ENCODE measurements around the gene CACNA1H. TPM values are rescaled to one million over a fixed set of nuclear protein-coding genes. Genes with fewer than 3 reads are reported as not detected.

Gene CACNA1H
- total and polyA plus RNA-seq, 2 of the 8 experiments (the other 6 are each of a cell fraction or from before 2014, with no cell fraction given) = 14.0 to 28.7 TPM

DNA sequence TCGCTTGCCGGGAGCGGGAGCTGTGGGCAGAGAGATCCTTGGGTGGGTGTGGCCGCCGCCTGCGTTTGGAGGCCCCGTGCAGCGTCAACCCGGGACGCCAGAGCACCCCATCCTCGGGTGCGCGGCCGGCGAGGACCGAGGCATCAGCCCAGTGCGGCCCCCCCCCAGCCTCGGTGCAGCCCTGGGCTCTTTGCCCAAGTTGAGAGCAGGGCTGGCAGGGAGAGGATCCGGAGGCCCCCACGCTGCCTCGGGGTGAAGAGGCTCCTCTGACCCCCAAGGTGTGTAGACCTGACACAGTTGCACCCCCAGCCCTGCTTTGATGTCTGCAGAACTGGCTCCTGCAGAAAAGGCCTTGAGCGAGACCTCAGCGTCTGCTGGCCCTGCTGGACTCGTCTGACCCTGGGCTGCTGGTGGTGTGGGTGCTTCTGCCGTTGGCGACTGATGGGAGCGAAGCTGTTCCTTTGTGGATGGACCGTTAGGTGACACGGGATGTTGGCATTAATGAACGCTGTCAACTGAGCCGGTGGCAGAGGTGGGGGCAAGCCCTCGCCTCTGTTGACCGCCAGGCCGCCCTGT is 8.0 kb downstream of the CACNA1H start (continued):
- TF ChIP-seq JUND (IDR thresholded peaks at IDR 0.05; ENCODE audit: low read length) = no peak
- TF ChIP-seq SAP30 (IDR thresholded peaks at IDR 0.05; ENCODE audit: insufficient read depth, insufficient replicate concordance, low read length) = no peak
- no peak for TF ChIP-seq TAF7 (optimal IDR thresholded peaks at IDR 0.05; ENCODE audit: borderline replicate concordance, low read depth, low read length)
- TF ChIP-seq, protein P1, sequence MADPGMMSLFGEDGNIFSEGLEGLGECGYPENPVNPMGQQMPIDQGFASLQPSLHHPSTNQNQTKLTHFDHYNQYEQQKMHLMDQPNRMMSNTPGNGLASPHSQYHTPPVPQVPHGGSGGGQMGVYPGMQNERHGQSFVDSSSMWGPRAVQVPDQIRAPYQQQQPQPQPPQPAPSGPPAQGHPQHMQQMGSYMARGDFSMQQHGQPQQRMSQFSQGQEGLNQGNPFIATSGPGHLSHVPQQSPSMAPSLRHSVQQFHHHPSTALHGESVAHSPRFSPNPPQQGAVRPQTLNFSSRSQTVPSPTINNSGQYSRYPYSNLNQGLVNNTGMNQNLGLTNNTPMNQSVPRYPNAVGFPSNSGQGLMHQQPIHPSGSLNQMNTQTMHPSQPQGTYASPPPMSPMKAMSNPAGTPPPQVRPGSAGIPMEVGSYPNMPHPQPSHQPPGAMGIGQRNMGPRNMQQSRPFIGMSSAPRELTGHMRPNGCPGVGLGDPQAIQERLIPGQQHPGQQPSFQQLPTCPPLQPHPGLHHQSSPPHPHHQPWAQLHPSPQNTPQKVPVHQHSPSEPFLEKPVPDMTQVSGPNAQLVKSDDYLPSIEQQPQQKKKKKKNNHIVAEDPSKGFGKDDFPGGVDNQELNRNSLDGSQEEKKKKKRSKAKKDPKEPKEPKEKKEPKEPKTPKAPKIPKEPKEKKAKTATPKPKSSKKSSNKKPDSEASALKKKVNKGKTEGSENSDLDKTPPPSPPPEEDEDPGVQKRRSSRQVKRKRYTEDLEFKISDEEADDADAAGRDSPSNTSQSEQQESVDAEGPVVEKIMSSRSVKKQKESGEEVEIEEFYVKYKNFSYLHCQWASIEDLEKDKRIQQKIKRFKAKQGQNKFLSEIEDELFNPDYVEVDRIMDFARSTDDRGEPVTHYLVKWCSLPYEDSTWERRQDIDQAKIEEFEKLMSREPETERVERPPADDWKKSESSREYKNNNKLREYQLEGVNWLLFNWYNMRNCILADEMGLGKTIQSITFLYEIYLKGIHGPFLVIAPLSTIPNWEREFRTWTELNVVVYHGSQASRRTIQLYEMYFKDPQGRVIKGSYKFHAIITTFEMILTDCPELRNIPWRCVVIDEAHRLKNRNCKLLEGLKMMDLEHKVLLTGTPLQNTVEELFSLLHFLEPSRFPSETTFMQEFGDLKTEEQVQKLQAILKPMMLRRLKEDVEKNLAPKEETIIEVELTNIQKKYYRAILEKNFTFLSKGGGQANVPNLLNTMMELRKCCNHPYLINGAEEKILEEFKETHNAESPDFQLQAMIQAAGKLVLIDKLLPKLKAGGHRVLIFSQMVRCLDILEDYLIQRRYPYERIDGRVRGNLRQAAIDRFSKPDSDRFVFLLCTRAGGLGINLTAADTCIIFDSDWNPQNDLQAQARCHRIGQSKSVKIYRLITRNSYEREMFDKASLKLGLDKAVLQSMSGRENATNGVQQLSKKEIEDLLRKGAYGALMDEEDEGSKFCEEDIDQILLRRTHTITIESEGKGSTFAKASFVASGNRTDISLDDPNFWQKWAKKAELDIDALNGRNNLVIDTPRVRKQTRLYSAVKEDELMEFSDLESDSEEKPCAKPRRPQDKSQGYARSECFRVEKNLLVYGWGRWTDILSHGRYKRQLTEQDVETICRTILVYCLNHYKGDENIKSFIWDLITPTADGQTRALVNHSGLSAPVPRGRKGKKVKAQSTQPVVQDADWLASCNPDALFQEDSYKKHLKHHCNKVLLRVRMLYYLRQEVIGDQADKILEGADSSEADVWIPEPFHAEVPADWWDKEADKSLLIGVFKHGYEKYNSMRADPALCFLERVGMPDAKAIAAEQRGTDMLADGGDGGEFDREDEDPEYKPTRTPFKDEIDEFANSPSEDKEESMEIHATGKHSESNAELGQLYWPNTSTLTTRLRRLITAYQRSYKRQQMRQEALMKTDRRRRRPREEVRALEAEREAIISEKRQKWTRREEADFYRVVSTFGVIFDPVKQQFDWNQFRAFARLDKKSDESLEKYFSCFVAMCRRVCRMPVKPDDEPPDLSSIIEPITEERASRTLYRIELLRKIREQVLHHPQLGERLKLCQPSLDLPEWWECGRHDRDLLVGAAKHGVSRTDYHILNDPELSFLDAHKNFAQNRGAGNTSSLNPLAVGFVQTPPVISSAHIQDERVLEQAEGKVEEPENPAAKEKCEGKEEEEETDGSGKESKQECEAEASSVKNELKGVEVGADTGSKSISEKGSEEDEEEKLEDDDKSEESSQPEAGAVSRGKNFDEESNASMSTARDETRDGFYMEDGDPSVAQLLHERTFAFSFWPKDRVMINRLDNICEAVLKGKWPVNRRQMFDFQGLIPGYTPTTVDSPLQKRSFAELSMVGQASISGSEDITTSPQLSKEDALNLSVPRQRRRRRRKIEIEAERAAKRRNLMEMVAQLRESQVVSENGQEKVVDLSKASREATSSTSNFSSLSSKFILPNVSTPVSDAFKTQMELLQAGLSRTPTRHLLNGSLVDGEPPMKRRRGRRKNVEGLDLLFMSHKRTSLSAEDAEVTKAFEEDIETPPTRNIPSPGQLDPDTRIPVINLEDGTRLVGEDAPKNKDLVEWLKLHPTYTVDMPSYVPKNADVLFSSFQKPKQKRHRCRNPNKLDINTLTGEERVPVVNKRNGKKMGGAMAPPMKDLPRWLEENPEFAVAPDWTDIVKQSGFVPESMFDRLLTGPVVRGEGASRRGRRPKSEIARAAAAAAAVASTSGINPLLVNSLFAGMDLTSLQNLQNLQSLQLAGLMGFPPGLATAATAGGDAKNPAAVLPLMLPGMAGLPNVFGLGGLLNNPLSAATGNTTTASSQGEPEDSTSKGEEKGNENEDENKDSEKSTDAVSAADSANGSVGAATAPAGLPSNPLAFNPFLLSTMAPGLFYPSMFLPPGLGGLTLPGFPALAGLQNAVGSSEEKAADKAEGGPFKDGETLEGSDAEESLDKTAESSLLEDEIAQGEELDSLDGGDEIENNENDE (IDR thresholded peaks at IDR 0.05; ENCODE audit: insufficient replicate concordance, low read length) = no peak
- TF ChIP-seq ZNF274 (IDR thresholded peaks at IDR 0.05; ENCODE audit: borderline replicate concordance, extremely low read depth, low read length) = no peak
- TF ChIP-seq RAD21 (IDR thresholded peaks at IDR 0.05 in 1 of 2, conservative IDR thresholded peaks at IDR 0.05 in 1 of 2; ENCODE audit: low read depth in 2 of 2, low read length in 2 of 2) = no peak
